ENCODE results near the gene CDKN2B. TPM values are rescaled to one million over a fixed set of nuclear protein-coding genes. Genes with fewer than 3 reads are reported as not detected.

Gene CDKN2B
- total RNA-seq, 1 experiment from 2014 or later, result 2.0 TPM

GRCh38 chr9:22050924-22051323 lies 41.8 kb upstream of the CDKN2B start:
- H2AFZ ChIP-seq (ENCODE audit: low read length), result no peak overlapping the region

GRCh38 chr9:22049411-22049810 lies 40.3 kb upstream of the CDKN2B start:
- Histone ChIP-seq H3K9ac (ENCODE audit: low read length) (no peak overlapping the region), H3K36me3 (ENCODE audit: insufficient read depth, low read length) (peaks cover 13% of the 10 kb centered on the region; the same call in 1 of the 2 replicates), H2AFZ (ENCODE audit: low read length) (no peak overlapping the region), H3K27me3 (ENCODE audit: low read length) (no peaks in the 10 kb centered on the region), H3K4me1 (ENCODE audit: low read length) (peaks cover 9% of the 10 kb centered on the region), H3K9me3 (ENCODE audit: low read length) (no peaks in the 10 kb centered on the region), H3K79me2 (ENCODE audit: low read length) (no peaks in the 10 kb centered on the region), H3K27ac (ENCODE audit: low read length) (no peak overlapping the region), H3K4me3 (ENCODE audit: low read length) (no peak overlapping the region), H4K20me1 (ENCODE audit: insufficient read depth, low read depth, low read length) (no peaks in the 10 kb centered on the region), H3K4me2 (ENCODE audit: low read depth, low read length, poor library complexity, severe bottlenecking) (no peak overlapping the region), H3K9me2 (replicated peaks; ENCODE audit: insufficient read depth, low read length) (no peaks in the 10 kb centered on the region)
- no peak for DNase-seq

More at GRCh38 chr9:22050924-22051323, 41.8 kb upstream of the CDKN2B start:
- no peaks in the 10 kb centered on the region for H4K20me1 ChIP-seq (ENCODE audit: insufficient read depth, low read depth, low read length)
- H3K27ac ChIP-seq (ENCODE audit: low read length), result no peak overlapping the region
- H3K9me2 ChIP-seq (replicated peaks; ENCODE audit: insufficient read depth, low read length), result no peaks in the 10 kb centered on the region
- H3K4me1 ChIP-seq (ENCODE audit: low read length), result no peaks in the 10 kb centered on the region
- H3K9me3 ChIP-seq (ENCODE audit: low read length), result no peaks in the 10 kb centered on the region
- H3K9ac ChIP-seq (ENCODE audit: low read length), result no peak overlapping the region
- no peak for DNase-seq
- no peak overlapping the region for H3K4me3 ChIP-seq (ENCODE audit: low read length)
- no peaks in the 10 kb centered on the region for H3K79me2 ChIP-seq (ENCODE audit: low read length)
- no peak overlapping the region for H3K4me2 ChIP-seq (ENCODE audit: low read depth, low read length, poor library complexity, severe bottlenecking)
- H3K36me3 ChIP-seq (ENCODE audit: insufficient read depth, low read length), result peaks cover 13% of the 10 kb centered on the region; the same call in 1 of the 2 replicates
- H3K27me3 ChIP-seq (ENCODE audit: low read length), result no peaks in the 10 kb centered on the region

- Histone ChIP-seq H3K9me3 (ENCODE audit: low read length) (no peaks in the 10 kb centered on the region), H3K36me3 (ENCODE audit: insufficient read depth, low read length) (0 out of 2 replicates have a peak, but pooled peaks cover 4% of the 10 kb centered on the region), H3K9ac (ENCODE audit: low read length) (no peak overlapping the region), H3K9me2 (replicated peaks; ENCODE audit: insufficient read depth, low read length) (no peaks in the 10 kb centered on the region), H4K20me1 (ENCODE audit: insufficient read depth, low read depth, low read length) (no peaks in the 10 kb centered on the region), H3K27ac (ENCODE audit: low read length) (no peak overlapping the region), H2AFZ (ENCODE audit: low read length) (no peak overlapping the region), H3K4me1 (ENCODE audit: low read length) (peaks cover 20% of the 10 kb centered on the region), H3K27me3 (ENCODE audit: low read length) (no peaks in the 10 kb centered on the region), H3K4me3 (ENCODE audit: low read length) (no peak overlapping the region), H3K79me2 (ENCODE audit: low read length) (no peaks in the 10 kb centered on the region), H3K4me2 (ENCODE audit: low read depth, low read length, poor library complexity, severe bottlenecking) (no peak overlapping the region)
- no peak for DNase-seq
Observed at GRCh38 chr9:22047596-22047995, 38.5 kb upstream of the CDKN2B start.

GRCh38 chr9:22046243-22046885 lies 37.3 kb upstream of the CDKN2B start:
- no peaks in the 10 kb centered on the region for H3K79me2 ChIP-seq (ENCODE audit: low read length)

GRCh38 chr9:22045423-22045822 lies 36.3 kb upstream of the CDKN2B start:
- Histone ChIP-seq H3K4me2 (ENCODE audit: low read depth, low read length, poor library complexity, severe bottlenecking) (no peak overlapping the region), H3K4me1 (ENCODE audit: low read length) (peaks cover 20% of the 10 kb centered on the region), H3K36me3 (ENCODE audit: insufficient read depth, low read length) (0 out of 2 replicates have a peak, but pooled peaks cover 4% of the 10 kb centered on the region), H3K9me3 (ENCODE audit: low read length) (no peaks in the 10 kb centered on the region), H3K9me2 (replicated peaks; ENCODE audit: insufficient read depth, low read length) (no peaks in the 10 kb centered on the region), H2AFZ (ENCODE audit: low read length) (no peak overlapping the region), H3K27ac (ENCODE audit: low read length) (0 out of 2 replicates have a peak overlapping the region, but pooled peaks have one; percentile 7), H3K9ac (ENCODE audit: low read length) (no peak overlapping the region), H3K27me3 (ENCODE audit: low read length) (no peaks in the 10 kb centered on the region), H3K4me3 (ENCODE audit: low read length) (no peak overlapping the region), H3K79me2 (ENCODE audit: low read length) (no peaks in the 10 kb centered on the region), H4K20me1 (ENCODE audit: insufficient read depth, low read depth, low read length) (no peaks in the 10 kb centered on the region)
- DNase-seq, result no peak

More at GRCh38 chr9:22046243-22046885, 37.3 kb upstream of the CDKN2B start:
- Histone ChIP-seq H2AFZ (ENCODE audit: low read length) (no peak overlapping the region), H3K9me3 (ENCODE audit: low read length) (no peaks in the 10 kb centered on the region), H3K4me2 (ENCODE audit: low read depth, low read length, poor library complexity, severe bottlenecking) (no peak overlapping the region), H3K4me1 (ENCODE audit: low read length) (peaks cover 20% of the 10 kb centered on the region), H3K27me3 (ENCODE audit: low read length) (no peaks in the 10 kb centered on the region), H3K27ac (ENCODE audit: low read length) (no peak overlapping the region), H3K9me2 (replicated peaks; ENCODE audit: insufficient read depth, low read length) (no peaks in the 10 kb centered on the region), H3K36me3 (ENCODE audit: insufficient read depth, low read length) (0 out of 2 replicates have a peak, but pooled peaks cover 4% of the 10 kb centered on the region), H4K20me1 (ENCODE audit: insufficient read depth, low read depth, low read length) (no peaks in the 10 kb centered on the region), H3K9ac (ENCODE audit: low read length) (no peak overlapping the region), H3K4me3 (ENCODE audit: low read length) (no peak overlapping the region)
- DNase-seq, result no peak

- Histone ChIP-seq H3K27me3 (ENCODE audit: low read length) (no peaks in the 10 kb centered on the region), H3K4me3 (ENCODE audit: low read length) (no peak overlapping the region), H3K4me1 (ENCODE audit: low read length) (peaks cover 20% of the 10 kb centered on the region), H2AFZ (ENCODE audit: low read length) (no peak overlapping the region), H3K4me2 (ENCODE audit: low read depth, low read length, poor library complexity, severe bottlenecking) (peak overlapping the region; percentile 31), H3K27ac (ENCODE audit: low read length) (no peak overlapping the region), H3K9me3 (ENCODE audit: low read length) (no peaks in the 10 kb centered on the region), H3K9ac (ENCODE audit: low read length) (no peak overlapping the region), H3K36me3 (ENCODE audit: insufficient read depth, low read length) (no peaks in the 10 kb centered on the region), H4K20me1 (ENCODE audit: insufficient read depth, low read depth, low read length) (no peaks in the 10 kb centered on the region), H3K9me2 (replicated peaks; ENCODE audit: insufficient read depth, low read length) (no peaks in the 10 kb centered on the region), H3K79me2 (ENCODE audit: low read length) (no peaks in the 10 kb centered on the region)
- DNase-seq, result no peak
Observed at GRCh38 chr9:22044583-22044982, 35.5 kb upstream of the CDKN2B start.

GRCh38 chr9:22043928-22044327 lies 34.8 kb upstream of the CDKN2B start:
- no peaks in the 10 kb centered on the region for H3K79me2 ChIP-seq (ENCODE audit: low read length)
- no peaks in the 10 kb centered on the region for H3K9me2 ChIP-seq (replicated peaks; ENCODE audit: insufficient read depth, low read length)
- DNase-seq, result no peak
- no peak overlapping the region for H3K9ac ChIP-seq (ENCODE audit: low read length)
- H3K4me1 ChIP-seq (ENCODE audit: low read length), result peaks cover 20% of the 10 kb centered on the region
- H3K36me3 ChIP-seq (ENCODE audit: insufficient read depth, low read length), result no peaks in the 10 kb centered on the region
- no peaks in the 10 kb centered on the region for H4K20me1 ChIP-seq (ENCODE audit: insufficient read depth, low read depth, low read length)
- H3K9me3 ChIP-seq (ENCODE audit: low read length), result no peaks in the 10 kb centered on the region
- H3K4me2 ChIP-seq (ENCODE audit: low read depth, low read length, poor library complexity, severe bottlenecking), result peak overlapping the region; percentile 31
- no peak overlapping the region for H3K4me3 ChIP-seq (ENCODE audit: low read length)
- H3K27me3 ChIP-seq (ENCODE audit: low read length), result no peaks in the 10 kb centered on the region
- no peak overlapping the region for H3K27ac ChIP-seq (ENCODE audit: low read length)
- no peak overlapping the region for H2AFZ ChIP-seq (ENCODE audit: low read length)

GRCh38 chr9:22041775-22042174 lies 32.7 kb upstream of the CDKN2B start:
- H3K79me2 ChIP-seq (ENCODE audit: low read length), result no peaks in the 10 kb centered on the region
- no peaks in the 10 kb centered on the region for H4K20me1 ChIP-seq (ENCODE audit: insufficient read depth, low read depth, low read length)
- H3K9ac ChIP-seq (ENCODE audit: low read length), result no peak overlapping the region
- H3K4me1 ChIP-seq (ENCODE audit: low read length), result peaks cover 26% of the 10 kb centered on the region
- H3K27me3 ChIP-seq (ENCODE audit: low read length), result no peaks in the 10 kb centered on the region
- no peaks in the 10 kb centered on the region for H3K9me2 ChIP-seq (replicated peaks; ENCODE audit: insufficient read depth, low read length)
- no peaks in the 10 kb centered on the region for H3K36me3 ChIP-seq (ENCODE audit: insufficient read depth, low read length)
- H2AFZ ChIP-seq (ENCODE audit: low read length), result no peak overlapping the region
- H3K27ac ChIP-seq (ENCODE audit: low read length), result no peak overlapping the region
- H3K4me3 ChIP-seq (ENCODE audit: low read length), result no peak overlapping the region
- no peak for DNase-seq
- H3K4me2 ChIP-seq (ENCODE audit: low read depth, low read length, poor library complexity, severe bottlenecking), result no peak overlapping the region
- H3K9me3 ChIP-seq (ENCODE audit: low read length), result no peaks in the 10 kb centered on the region
